ENCODE data around the gene FGFR2. TPM values are rescaled to one million over a fixed set of nuclear protein-coding genes. Genes with fewer than 3 reads are reported as not detected.

Gene FGFR2
- polyA plus RNA-seq, 1 of the 3 experiments (the other 2 are of a cell fraction), result 0.02 TPM

DNA sequence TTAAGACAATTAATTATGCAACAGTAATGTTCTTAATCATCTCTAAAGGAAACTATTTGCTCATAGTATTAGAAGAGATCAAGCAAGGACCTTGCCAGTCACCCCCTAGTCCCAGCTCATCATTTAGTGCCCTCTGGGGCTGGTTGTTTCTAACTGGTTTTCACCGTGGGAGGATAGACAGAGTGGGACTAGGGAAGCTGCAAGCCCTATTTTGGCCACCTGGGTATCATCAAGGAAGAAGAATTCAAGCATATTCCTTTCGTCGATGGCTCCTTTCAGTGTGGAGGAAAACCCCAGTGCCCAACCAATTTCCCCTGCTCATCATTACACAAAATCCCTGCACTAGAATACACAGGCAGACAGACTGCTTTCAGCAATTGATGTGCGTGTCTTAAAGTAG lies 30.6 kb upstream of the FGFR2 start:
- Histone ChIP-seq H3K4me1 (ENCODE audit: control insufficient read depth in 1 of 2, insufficient read depth in 2 of 2, low read depth in 1 of 2, low read length in 1 of 2) (peaks cover 0 to 5% of the 10 kb centered on the region in 2 experiments; a peak in 1 of 4 replicates), H3K27me3 (ENCODE audit: insufficient read depth) (no peaks in the 10 kb centered on the region), H4K20me1 (ENCODE audit: insufficient read depth) (no peaks in the 10 kb centered on the region), H3K4me3 (ENCODE audit: low read depth in 2 of 2, low read length in 1 of 2) (no peak overlapping the region), H3K9ac (no peak overlapping the region), H3K4me2 (no peak overlapping the region), H3K9me3 (no peaks in the 10 kb centered on the region), H3K9me2 (no peaks in the 10 kb centered on the region), H3F3A (replicated peaks; ENCODE audit: insufficient read depth) (no peaks in the 10 kb centered on the region), H3K36me3 (replicated peaks in 1 of 2; ENCODE audit: control insufficient read depth in 1 of 2, insufficient read depth in 2 of 2, low read length in 1 of 2) (no peaks in the 10 kb centered on the region), H3K27ac (ENCODE audit: low read depth in 2 of 2, low read length in 1 of 2) (no peak overlapping the region), H3K79me2 (ENCODE audit: insufficient read depth) (no peaks in the 10 kb centered on the region), H2AFZ (ENCODE audit: low read depth) (no peak overlapping the region)
- WGBS (ENCODE audit: low lambda C conversion rate), result 61% methylated on average over 4 of the region's 4 CpGs
- CTCF ChIA-PET, result interaction anchor here (1.2 to 1.7 kb wide), 2 partner anchors 19 to 22 kb away, joined by 3 read pairs; no protein-coding TSS in a partner anchor
- no peak for DNase-seq
- TF ChIP-seq, protein P1, sequence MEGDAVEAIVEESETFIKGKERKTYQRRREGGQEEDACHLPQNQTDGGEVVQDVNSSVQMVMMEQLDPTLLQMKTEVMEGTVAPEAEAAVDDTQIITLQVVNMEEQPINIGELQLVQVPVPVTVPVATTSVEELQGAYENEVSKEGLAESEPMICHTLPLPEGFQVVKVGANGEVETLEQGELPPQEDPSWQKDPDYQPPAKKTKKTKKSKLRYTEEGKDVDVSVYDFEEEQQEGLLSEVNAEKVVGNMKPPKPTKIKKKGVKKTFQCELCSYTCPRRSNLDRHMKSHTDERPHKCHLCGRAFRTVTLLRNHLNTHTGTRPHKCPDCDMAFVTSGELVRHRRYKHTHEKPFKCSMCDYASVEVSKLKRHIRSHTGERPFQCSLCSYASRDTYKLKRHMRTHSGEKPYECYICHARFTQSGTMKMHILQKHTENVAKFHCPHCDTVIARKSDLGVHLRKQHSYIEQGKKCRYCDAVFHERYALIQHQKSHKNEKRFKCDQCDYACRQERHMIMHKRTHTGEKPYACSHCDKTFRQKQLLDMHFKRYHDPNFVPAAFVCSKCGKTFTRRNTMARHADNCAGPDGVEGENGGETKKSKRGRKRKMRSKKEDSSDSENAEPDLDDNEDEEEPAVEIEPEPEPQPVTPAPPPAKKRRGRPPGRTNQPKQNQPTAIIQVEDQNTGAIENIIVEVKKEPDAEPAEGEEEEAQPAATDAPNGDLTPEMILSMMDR (IDR thresholded peaks at IDR 0.05), result no peak
- TF ChIP-seq, protein P2, sequence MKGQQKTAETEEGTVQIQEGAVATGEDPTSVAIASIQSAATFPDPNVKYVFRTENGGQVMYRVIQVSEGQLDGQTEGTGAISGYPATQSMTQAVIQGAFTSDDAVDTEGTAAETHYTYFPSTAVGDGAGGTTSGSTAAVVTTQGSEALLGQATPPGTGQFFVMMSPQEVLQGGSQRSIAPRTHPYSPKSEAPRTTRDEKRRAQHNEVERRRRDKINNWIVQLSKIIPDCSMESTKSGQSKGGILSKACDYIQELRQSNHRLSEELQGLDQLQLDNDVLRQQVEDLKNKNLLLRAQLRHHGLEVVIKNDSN (IDR thresholded peaks at IDR 0.05; ENCODE audit: borderline replicate concordance, low read depth), result no peak
- no peak for TF ChIP-seq GATA2 (CRISPR knock-in tag; IDR thresholded peaks at IDR 0.05)
- no peak for TF ChIP-seq RFX5 (IDR thresholded peaks at IDR 0.05; ENCODE audit: low read length)
- TF ChIP-seq FOSL2 (IDR thresholded peaks at IDR 0.05; ENCODE audit: borderline replicate concordance, low read depth), result no peak
- TF ChIP-seq EP300 (IDR thresholded peaks at IDR 0.05; ENCODE audit: borderline replicate concordance in 1 of 2, low read depth in 1 of 2, low read length in 1 of 2), result no peak
- TF ChIP-seq, protein P3, sequence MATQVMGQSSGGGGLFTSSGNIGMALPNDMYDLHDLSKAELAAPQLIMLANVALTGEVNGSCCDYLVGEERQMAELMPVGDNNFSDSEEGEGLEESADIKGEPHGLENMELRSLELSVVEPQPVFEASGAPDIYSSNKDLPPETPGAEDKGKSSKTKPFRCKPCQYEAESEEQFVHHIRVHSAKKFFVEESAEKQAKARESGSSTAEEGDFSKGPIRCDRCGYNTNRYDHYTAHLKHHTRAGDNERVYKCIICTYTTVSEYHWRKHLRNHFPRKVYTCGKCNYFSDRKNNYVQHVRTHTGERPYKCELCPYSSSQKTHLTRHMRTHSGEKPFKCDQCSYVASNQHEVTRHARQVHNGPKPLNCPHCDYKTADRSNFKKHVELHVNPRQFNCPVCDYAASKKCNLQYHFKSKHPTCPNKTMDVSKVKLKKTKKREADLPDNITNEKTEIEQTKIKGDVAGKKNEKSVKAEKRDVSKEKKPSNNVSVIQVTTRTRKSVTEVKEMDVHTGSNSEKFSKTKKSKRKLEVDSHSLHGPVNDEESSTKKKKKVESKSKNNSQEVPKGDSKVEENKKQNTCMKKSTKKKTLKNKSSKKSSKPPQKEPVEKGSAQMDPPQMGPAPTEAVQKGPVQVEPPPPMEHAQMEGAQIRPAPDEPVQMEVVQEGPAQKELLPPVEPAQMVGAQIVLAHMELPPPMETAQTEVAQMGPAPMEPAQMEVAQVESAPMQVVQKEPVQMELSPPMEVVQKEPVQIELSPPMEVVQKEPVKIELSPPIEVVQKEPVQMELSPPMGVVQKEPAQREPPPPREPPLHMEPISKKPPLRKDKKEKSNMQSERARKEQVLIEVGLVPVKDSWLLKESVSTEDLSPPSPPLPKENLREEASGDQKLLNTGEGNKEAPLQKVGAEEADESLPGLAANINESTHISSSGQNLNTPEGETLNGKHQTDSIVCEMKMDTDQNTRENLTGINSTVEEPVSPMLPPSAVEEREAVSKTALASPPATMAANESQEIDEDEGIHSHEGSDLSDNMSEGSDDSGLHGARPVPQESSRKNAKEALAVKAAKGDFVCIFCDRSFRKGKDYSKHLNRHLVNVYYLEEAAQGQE (IDR thresholded peaks at IDR 0.05; ENCODE audit: low read depth, low read length), result no peak
- no peak for TF ChIP-seq SIN3A (IDR thresholded peaks at IDR 0.05; ENCODE audit: borderline replicate concordance, low read depth, low read length)
- no peak for TF ChIP-seq MEF2A (IDR thresholded peaks at IDR 0.05; ENCODE audit: borderline replicate concordance, low read depth)
- no peak for TF ChIP-seq JUND (IDR thresholded peaks at IDR 0.05)
- TF ChIP-seq NFIC (IDR thresholded peaks at IDR 0.05; ENCODE audit: borderline replicate concordance), result no peak
- TF ChIP-seq EZH2phosphoT487 (IDR thresholded peaks at IDR 0.05; ENCODE audit: borderline replicate concordance, low read depth), result no peak
- TF ChIP-seq, protein P4, sequence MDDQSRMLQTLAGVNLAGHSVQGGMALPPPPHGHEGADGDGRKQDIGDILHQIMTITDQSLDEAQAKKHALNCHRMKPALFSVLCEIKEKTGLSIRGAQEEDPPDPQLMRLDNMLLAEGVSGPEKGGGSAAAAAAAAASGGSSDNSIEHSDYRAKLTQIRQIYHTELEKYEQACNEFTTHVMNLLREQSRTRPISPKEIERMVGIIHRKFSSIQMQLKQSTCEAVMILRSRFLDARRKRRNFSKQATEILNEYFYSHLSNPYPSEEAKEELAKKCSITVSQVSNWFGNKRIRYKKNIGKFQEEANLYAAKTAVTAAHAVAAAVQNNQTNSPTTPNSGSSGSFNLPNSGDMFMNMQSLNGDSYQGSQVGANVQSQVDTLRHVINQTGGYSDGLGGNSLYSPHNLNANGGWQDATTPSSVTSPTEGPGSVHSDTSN (IDR thresholded peaks at IDR 0.05), result no peak
- TF ChIP-seq, protein P5, sequence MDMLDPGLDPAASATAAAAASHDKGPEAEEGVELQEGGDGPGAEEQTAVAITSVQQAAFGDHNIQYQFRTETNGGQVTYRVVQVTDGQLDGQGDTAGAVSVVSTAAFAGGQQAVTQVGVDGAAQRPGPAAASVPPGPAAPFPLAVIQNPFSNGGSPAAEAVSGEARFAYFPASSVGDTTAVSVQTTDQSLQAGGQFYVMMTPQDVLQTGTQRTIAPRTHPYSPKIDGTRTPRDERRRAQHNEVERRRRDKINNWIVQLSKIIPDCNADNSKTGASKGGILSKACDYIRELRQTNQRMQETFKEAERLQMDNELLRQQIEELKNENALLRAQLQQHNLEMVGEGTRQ (IDR thresholded peaks at IDR 0.05; ENCODE audit: borderline replicate concordance, low read depth, low read length), result no peak
- TF ChIP-seq CHD2 (IDR thresholded peaks at IDR 0.05; ENCODE audit: low read length, partially characterized antibody), result no peak
- no peak for TF ChIP-seq FOXM1 (IDR thresholded peaks at IDR 0.05; ENCODE audit: low read depth)
- TF ChIP-seq GABPA (IDR thresholded peaks at IDR 0.05; ENCODE audit: low read depth), result no peak
- no peak for TF ChIP-seq SMC3 (IDR thresholded peaks at IDR 0.05; ENCODE audit: low read depth, low read length)
- POLR2A ChIA-PET, result interaction anchor here (0.6 kb wide), 1 partner anchor 40 kb away, joined by 3 read pairs; no protein-coding TSS in a partner anchor

Data from SK-N-SH (cell line).